ENCODE data around the gene RAPGEF2.
"Not testable (repeated sequence)": the region's sequence is repeated elsewhere in the genome, so short reads cannot be mapped to it uniquely, and the experiment has no call there.

RAPGEF2 gene

DNA sequence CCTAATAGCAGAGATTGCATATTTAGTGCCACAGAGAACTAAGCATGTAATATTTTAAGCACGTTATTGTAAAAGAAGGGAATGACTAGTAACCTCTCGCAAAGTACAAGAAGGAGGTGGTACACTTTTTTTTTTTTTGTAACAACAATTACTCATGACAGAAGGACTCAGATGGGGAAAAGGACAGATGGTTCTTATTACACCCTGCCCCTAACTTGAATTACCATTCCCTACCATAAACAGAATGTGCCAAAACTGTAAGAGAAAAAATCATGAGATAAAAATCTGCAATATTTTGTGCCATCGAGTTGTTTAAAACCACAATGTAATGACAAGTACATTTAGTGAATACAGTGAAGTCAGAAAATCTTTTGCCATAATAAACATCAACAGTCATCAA lies 33.0 kb upstream of the RAPGEF2 start:
- DNase-seq (ENCODE audit: low read depth): no peak
- no peak overlapping the region for H3K4me3 ChIP-seq (ENCODE audit: low read depth, low read length)
- TF ChIP-seq, protein P1, sequence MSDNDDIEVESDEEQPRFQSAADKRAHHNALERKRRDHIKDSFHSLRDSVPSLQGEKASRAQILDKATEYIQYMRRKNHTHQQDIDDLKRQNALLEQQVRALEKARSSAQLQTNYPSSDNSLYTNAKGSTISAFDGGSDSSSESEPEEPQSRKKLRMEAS (IDR thresholded peaks at IDR 0.05; ENCODE audit: low read depth, low read length): no peak
- TF ChIP-seq MYC (IDR thresholded peaks at IDR 0.05; ENCODE audit: low read depth, low read length): no peak
- TF ChIP-seq, protein P2, sequence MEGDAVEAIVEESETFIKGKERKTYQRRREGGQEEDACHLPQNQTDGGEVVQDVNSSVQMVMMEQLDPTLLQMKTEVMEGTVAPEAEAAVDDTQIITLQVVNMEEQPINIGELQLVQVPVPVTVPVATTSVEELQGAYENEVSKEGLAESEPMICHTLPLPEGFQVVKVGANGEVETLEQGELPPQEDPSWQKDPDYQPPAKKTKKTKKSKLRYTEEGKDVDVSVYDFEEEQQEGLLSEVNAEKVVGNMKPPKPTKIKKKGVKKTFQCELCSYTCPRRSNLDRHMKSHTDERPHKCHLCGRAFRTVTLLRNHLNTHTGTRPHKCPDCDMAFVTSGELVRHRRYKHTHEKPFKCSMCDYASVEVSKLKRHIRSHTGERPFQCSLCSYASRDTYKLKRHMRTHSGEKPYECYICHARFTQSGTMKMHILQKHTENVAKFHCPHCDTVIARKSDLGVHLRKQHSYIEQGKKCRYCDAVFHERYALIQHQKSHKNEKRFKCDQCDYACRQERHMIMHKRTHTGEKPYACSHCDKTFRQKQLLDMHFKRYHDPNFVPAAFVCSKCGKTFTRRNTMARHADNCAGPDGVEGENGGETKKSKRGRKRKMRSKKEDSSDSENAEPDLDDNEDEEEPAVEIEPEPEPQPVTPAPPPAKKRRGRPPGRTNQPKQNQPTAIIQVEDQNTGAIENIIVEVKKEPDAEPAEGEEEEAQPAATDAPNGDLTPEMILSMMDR (IDR thresholded peaks at IDR 0.05; ENCODE audit: low read depth, low read length): no peak
- TF ChIP-seq POLR2A (IDR thresholded peaks at IDR 0.05; ENCODE audit: extremely low read depth, insufficient read length): no peak

DNA sequence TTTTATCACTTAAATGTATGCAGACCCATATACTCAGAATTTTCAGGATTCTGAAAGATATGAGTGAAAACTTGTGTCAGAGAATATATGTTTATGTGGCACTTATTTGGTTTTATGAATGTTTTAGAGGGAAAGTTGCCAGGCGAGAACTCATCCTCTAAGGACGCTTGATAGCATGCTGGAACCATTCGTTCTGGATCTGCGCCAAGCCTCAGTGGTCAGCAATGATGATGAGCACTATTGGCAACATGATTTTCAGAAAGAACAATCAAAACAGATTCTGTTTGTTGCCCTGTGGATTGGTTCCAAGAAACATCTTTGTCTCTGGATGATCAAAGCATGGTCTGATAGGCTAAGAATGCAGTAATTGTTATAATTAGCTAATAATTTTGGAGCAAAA lies 32.1 kb upstream of the RAPGEF2 start:
- TF ChIP-seq, protein P2 (IDR thresholded peaks at IDR 0.05; ENCODE audit: low read depth, low read length): no peak
- no peak for TF ChIP-seq MYC (IDR thresholded peaks at IDR 0.05; ENCODE audit: low read depth, low read length)
- TF ChIP-seq POLR2A (IDR thresholded peaks at IDR 0.05; ENCODE audit: extremely low read depth, insufficient read length): no peak
- TF ChIP-seq, protein P1 (IDR thresholded peaks at IDR 0.05; ENCODE audit: low read depth, low read length): no peak
- DNase-seq (ENCODE audit: low read depth): no peak
- H3K4me3 ChIP-seq (ENCODE audit: low read depth, low read length): no peak overlapping the region

DNA sequence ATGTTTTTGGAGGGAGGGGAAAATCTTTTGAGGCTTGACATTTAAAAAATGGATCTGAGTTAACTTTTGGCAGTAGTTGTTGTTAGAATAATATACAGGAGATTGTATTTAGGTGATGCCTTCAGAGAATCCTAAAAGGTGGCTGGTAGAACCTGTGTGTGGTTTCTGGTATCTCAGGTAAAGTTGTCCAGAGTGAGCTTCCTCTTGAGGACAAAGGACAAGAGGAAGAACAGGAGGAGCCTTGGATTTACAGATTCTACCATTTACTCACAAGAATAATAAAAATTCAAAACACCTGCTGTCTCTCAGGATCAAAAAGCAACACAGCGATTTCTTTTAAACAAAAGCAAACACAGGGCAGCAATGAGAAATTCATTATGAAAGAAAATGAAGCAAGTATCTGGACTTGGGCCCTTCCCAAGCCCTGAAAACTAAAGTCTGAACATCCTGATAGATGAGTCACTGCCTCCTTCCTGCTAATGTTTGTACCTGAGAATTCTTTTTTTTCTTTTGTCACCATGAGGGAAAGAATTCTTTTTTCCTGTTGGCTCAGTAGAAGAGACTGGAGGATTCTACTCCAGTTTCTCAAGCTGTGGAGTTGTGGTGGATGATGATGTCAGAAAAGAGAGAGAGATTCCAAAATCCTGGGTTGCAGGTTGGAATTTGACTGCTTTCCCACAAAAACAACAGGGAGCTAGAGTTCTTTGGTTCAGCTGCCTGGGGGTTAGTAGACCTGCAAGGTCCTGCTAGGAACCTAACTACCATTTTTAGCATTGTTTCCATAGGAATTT lies 31.5 kb upstream of the RAPGEF2 start:
- no peak overlapping the region for H3K4me3 ChIP-seq (ENCODE audit: low read depth, low read length)
- no peak for DNase-seq (ENCODE audit: low read depth)
- TF ChIP-seq MYC (IDR thresholded peaks at IDR 0.05; ENCODE audit: low read depth, low read length) (no peak), POLR2A (IDR thresholded peaks at IDR 0.05; ENCODE audit: extremely low read depth, insufficient read length) (no peak)
- TF ChIP-seq, protein P1 (IDR thresholded peaks at IDR 0.05; ENCODE audit: low read depth, low read length): no peak

DNA sequence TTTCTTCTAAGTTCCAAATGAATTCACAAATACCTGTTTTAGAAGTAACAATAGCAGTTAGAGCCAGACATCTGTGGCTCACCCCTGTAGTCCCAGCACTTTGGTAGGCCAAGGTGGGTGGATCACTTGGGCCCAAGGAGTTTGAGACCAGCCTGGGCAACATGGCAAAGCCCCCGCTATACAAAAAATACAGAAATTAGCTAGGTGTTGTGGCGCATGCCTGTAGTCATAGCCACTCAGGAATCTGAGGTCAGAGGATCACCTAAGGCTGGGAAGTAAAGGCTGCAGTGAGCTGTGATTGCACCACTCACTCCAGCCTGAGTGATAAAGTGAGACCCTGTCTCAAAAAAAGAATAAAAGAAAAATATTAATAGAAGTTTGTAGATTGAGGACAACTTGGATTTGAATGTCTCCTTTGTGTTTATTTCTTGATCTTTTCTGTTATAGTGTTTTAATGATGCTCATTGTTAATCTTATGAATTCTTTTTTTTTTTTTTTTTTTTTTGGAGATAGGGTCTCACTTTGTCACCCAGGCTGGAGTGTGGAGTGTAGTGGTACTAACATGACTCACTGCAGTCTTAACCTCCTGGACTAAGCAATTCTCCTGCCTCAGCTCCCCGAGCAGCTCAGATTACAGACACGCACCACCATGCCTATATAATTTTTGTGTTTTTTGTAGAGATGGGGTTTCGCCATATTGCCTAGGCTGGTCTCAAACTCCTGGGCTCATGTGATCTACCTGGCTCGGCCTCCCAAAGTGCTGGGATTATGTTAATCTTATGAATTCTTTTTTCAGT lies 30.7 kb upstream of the RAPGEF2 start:
- TF ChIP-seq MYC (IDR thresholded peaks at IDR 0.05; ENCODE audit: low read depth, low read length) (no peak), POLR2A (IDR thresholded peaks at IDR 0.05; ENCODE audit: extremely low read depth, insufficient read length) (no peak)
- TF ChIP-seq, protein P1 (IDR thresholded peaks at IDR 0.05; ENCODE audit: low read depth, low read length): no peak
- TF ChIP-seq, protein P2 (IDR thresholded peaks at IDR 0.05; ENCODE audit: low read depth, low read length): no peak
- DNase-seq (ENCODE audit: low read depth): no peak
- H3K4me3 ChIP-seq (ENCODE audit: low read depth, low read length): no peak overlapping the region

DNA sequence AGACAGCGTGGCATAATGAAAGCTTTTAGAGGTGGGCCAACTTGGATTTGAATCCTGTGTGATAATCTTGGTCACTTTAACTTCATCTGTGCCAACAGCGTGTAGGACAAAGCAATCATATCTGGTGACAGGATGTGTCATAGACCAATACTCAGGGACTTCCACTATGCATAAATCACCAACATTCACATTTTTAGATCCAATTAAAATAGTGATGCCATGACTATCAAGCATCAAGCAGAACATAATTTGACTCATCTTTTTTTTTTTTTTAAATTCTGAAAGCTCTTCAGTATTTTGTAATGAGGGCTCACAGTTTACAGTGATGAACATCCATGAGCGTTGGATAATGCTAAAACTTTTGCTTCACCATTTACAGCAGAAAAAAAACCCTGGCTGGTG lies 27.3 kb upstream of the RAPGEF2 start:
- no peak overlapping the region for H3K4me3 ChIP-seq (ENCODE audit: low read depth, low read length)
- TF ChIP-seq, protein P2 (IDR thresholded peaks at IDR 0.05; ENCODE audit: low read depth, low read length): no peak
- TF ChIP-seq MYC (IDR thresholded peaks at IDR 0.05; ENCODE audit: low read depth, low read length) (no peak), POLR2A (IDR thresholded peaks at IDR 0.05; ENCODE audit: extremely low read depth, insufficient read length) (no peak)
- TF ChIP-seq, protein P1 (IDR thresholded peaks at IDR 0.05; ENCODE audit: low read depth, low read length): no peak
- no peak for DNase-seq (ENCODE audit: low read depth)

DNA sequence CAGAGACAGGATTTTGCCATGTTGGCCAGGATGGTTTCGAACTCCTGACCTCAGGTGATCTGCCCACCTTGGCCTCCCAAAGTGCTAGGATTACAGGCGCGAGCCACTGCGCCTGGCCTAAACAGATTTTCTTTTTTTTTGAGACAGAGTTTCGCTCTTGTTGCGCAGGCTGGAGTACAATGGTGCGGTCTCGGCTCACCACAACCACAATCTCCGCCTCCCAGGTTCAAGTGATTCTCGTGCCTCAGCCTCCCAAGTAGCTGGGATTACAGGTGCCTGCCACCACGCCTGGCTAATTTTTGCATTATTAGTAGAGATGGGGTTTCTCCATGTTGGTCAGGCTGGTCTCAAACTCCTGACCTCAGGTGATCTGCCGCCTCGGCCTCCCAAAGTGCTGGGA lies 25.9 kb upstream of the RAPGEF2 start:
- not testable (repeated sequence) for H3K4me3 ChIP-seq (ENCODE audit: low read depth, low read length); DNase-seq (ENCODE audit: low read depth)

Measured in NB4 (cell line).